Glutamatergic neuron (in vitro differentiated cells): Measurements from ENCODE around the gene SP140L. TPM values are rescaled to one million over a fixed set of nuclear protein-coding genes. Genes with fewer than 3 reads are reported as not detected.
"Not testable (repeated sequence)": the region's sequence is repeated elsewhere in the genome, so short reads cannot be mapped to it uniquely, and the experiment has no call there.

Experiments used
- DNase-seq: peaks from one replicate; pipeline ENCODE4 v3.0.0; 2022
- H3K27ac Mint-ChIP-seq: one replicate; pipeline ENCODE4 v1.8.0; 2020; ENCODE audit warnings: mild to moderate bottlenecking, mixed read lengths, inconsistent platforms; ENCODE audit not compliant: unreplicated experiment
- H3K27me3 Mint-ChIP-seq: one replicate; pipeline ENCODE4 v1.8.0; 2020; ENCODE audit warnings: mild to moderate bottlenecking, moderate library complexity, mixed read lengths, inconsistent platforms; ENCODE audit not compliant: unreplicated experiment
- H3K36me3 Mint-ChIP-seq: one replicate; pipeline ENCODE4 v1.8.0; 2020; ENCODE audit warnings: mild to moderate bottlenecking, mixed read lengths, inconsistent platforms; ENCODE audit not compliant: unreplicated experiment
- H3K4me1 Mint-ChIP-seq: one replicate; pipeline ENCODE4 v1.8.0; 2020; ENCODE audit warnings: mild to moderate bottlenecking, low read depth, mixed read lengths, inconsistent platforms; ENCODE audit not compliant: unreplicated experiment
- H3K4me3 Mint-ChIP-seq: one replicate; pipeline ENCODE4 v1.8.0; 2020; ENCODE audit warnings: mild to moderate bottlenecking, mixed read lengths, inconsistent platforms; ENCODE audit not compliant: unreplicated experiment
- H3K9me3 Mint-ChIP-seq: one replicate; pipeline ENCODE4 v1.8.0; 2020; ENCODE audit warnings: mild to moderate bottlenecking, moderate library complexity, mixed read lengths, inconsistent platforms; ENCODE audit not compliant: unreplicated experiment
- CTCF ChIP-seq: fragments of 200-600 bp; sonication (generic); IDR thresholded peaks from one replicate; pipeline ENCODE4 v1.5.0; 2021; ENCODE audit not compliant: partially characterized antibody, unreplicated experiment
- total RNA-seq: library from RNA; stranded (reverse); fragmentation: NEBNext Ultra II Directional; extraction: Animal tissue kit (Norgen Biotek cat#: 25700); gene quantifications from one replicate; pipeline ENCODE4 v1.2.1, GENCODE V29; 2021; ENCODE audit not compliant: unreplicated experiment

The SP140L gene
- total RNA-seq, 1 donor from 2014 or later: 0.34 TPM

- Mint-ChIP-seq H3K4me3 (no peak overlapping the region), H3K4me1 (no peaks in the 10 kb centered on the region), H3K27ac (no peak overlapping the region), H3K9me3 (peaks cover 2% of the 10 kb centered on the region), H3K27me3 (no peaks in the 10 kb centered on the region), H3K36me3 (no peaks in the 10 kb centered on the region)
- no peak for DNase-seq
- TF ChIP-seq CTCF: no peak
Observed at GRCh38 chr2:230403746-230404145, 76.8 kb downstream of the SP140L start.

- no peak for DNase-seq
- Mint-ChIP-seq H3K27ac (no peak overlapping the region), H3K4me3 (no peak overlapping the region), H3K27me3 (peaks cover 4% of the 10 kb centered on the region), H3K36me3 (no peaks in the 10 kb centered on the region), H3K4me1 (no peaks in the 10 kb centered on the region), H3K9me3 (peaks cover 2% of the 10 kb centered on the region)
- no peak for TF ChIP-seq CTCF
Observed at GRCh38 chr2:230405824-230406223, 78.8 kb downstream of the SP140L start.

- H3K27me3 Mint-ChIP-seq: peaks cover 9% of the 10 kb centered on the region
- no peaks in the 10 kb centered on the region for H3K4me1 Mint-ChIP-seq
- DNase-seq: no peak
Observed at GRCh38 chr2:230408244-230408842, 81.3 kb downstream of the SP140L start.

GRCh38 chr2:230409316-230409715 lies 82.3 kb downstream of the SP140L start:
- H3K27me3 Mint-ChIP-seq, H3K27ac Mint-ChIP-seq, H3K36me3 Mint-ChIP-seq, DNase-seq, H3K4me1 Mint-ChIP-seq, H3K4me3 Mint-ChIP-seq, H3K9me3 Mint-ChIP-seq: not testable (repeated sequence)

More at GRCh38 chr2:230408244-230408842, 81.3 kb downstream of the SP140L start:
- Mint-ChIP-seq H3K9me3 (peaks cover 2% of the 10 kb centered on the region), H3K4me3 (no peak overlapping the region), H3K27ac (no peak overlapping the region), H3K36me3 (no peaks in the 10 kb centered on the region)
- no peak for TF ChIP-seq CTCF

- peaks cover 3% of the 10 kb centered on the region for H3K9me3 Mint-ChIP-seq
- no peak overlapping the region for H3K27ac Mint-ChIP-seq
- TF ChIP-seq CTCF: no peak
- no peak overlapping the region for H3K4me3 Mint-ChIP-seq
- no peaks in the 10 kb centered on the region for H3K4me1 Mint-ChIP-seq
- no peaks in the 10 kb centered on the region for H3K36me3 Mint-ChIP-seq
- no peak for DNase-seq
- H3K27me3 Mint-ChIP-seq: peaks cover 9% of the 10 kb centered on the region
Observed at GRCh38 chr2:230410263-230410662, 83.3 kb downstream of the SP140L start.
